Measurements from ENCODE around the gene PIEZO1. TPM values are rescaled to one million over a fixed set of nuclear protein-coding genes. Genes with fewer than 3 reads are reported as not detected.
"Not testable (repeated sequence)": the region's sequence is repeated elsewhere in the genome, so short reads cannot be mapped to it uniquely, and the experiment has no call there.

The PIEZO1 gene
- total and polyA plus RNA-seq, 2 donors (not counting 3 experiments of a cell fraction or from before 2014, with no cell fraction given), result 298 to 322 TPM

- no peak overlapping the region for H3K4me2 ChIP-seq (ENCODE audit: insufficient read depth, low read length)
- peaks cover 1% of the 10 kb centered on the region for H3K4me1 ChIP-seq (ENCODE audit: control insufficient read depth, extremely low read depth, insufficient read depth, low read length)
- no peak for TF ChIP-seq MAX (IDR thresholded peaks at IDR 0.05; ENCODE audit: insufficient read depth, insufficient read length)
- TF ChIP-seq POLR2AphosphoS5 (IDR thresholded peaks at IDR 0.05; ENCODE audit: insufficient read depth, low read depth, low read length), result no peak
- no peak for TF ChIP-seq GATA2 (IDR thresholded peaks at IDR 0.05; ENCODE audit: insufficient read depth, insufficient read length, low read depth, low read length)
- dilution Hi-C loops (cut with MboI; ENCODE audit: extremely low pct_ligation_motif_present, low sequenced_read_pairs), result no loop called here
- H3K9me3 ChIP-seq (replicated peaks; ENCODE audit: control insufficient read depth, insufficient read depth, low read length), result no peaks in the 10 kb centered on the region
- DNase-seq (ENCODE audit: low read depth, low spot score) (no peak), FAIRE-seq (peak; percentile 24)
- no peak overlapping the region for H3K4me3 ChIP-seq (replicated peaks in 1 of 3; ENCODE audit: insufficient read depth in 1 of 3, low read depth in 1 of 3, low read length in 3 of 3)
- no TSS peak for BruUV-seq (replicated peaks)
- H3K27me3 ChIP-seq (ENCODE audit: control insufficient read depth in 2 of 2, insufficient read depth in 2 of 2, low read length in 2 of 2), result peaks cover 0 to 4% of the 10 kb centered on the region in 2 experiments
- H3K9ac ChIP-seq (replicated peaks; ENCODE audit: extremely low read depth, insufficient read depth, low read length), result no peak overlapping the region
- ChIA-PET POLR2A (no interaction called here), CTCF (no interaction called here)
- no peaks in the 10 kb centered on the region for H3K9me1 ChIP-seq (replicated peaks; ENCODE audit: control insufficient read depth, extremely low read depth, insufficient read depth, low read length)
- H3K79me2 ChIP-seq (ENCODE audit: control insufficient read depth, insufficient read depth, low read length), result no peaks in the 10 kb centered on the region
- H3K36me3 ChIP-seq (ENCODE audit: control insufficient read depth in 2 of 2, extremely low read depth in 1 of 2, insufficient read depth in 2 of 2, low read length in 2 of 2), result no peaks in the 10 kb centered on the region
- peak overlapping the region; percentile 36 for H2AFZ ChIP-seq (ENCODE audit: low read depth, low read length)
- no peak overlapping the region for H3K27ac ChIP-seq (ENCODE audit: insufficient read depth, low read depth, low read length)
- no peaks in the 10 kb centered on the region for H4K20me1 ChIP-seq (replicated peaks; ENCODE audit: control insufficient read depth, extremely low read depth, insufficient read depth, low read length)
- intact Hi-C loops (cut with micrococcal nuclease), result no loop called here
These were observed 5.5 kb upstream of the PIEZO1 start for GRCh38 chr16:88790312-88791211.

GRCh38 chr16:88789594-88789993, 4.6 kb upstream of the PIEZO1 start:
- DNase-seq (ENCODE audit: low read depth, low spot score), result no peak
- H3K27me3 ChIP-seq (ENCODE audit: control insufficient read depth in 2 of 2, insufficient read depth in 2 of 2, low read length in 2 of 2), result peaks cover 0 to 4% of the 10 kb centered on the region in 2 experiments
- no peak overlapping the region for H3K27ac ChIP-seq (ENCODE audit: insufficient read depth, low read depth, low read length)
- no peak overlapping the region for H2AFZ ChIP-seq (ENCODE audit: low read depth, low read length)
- ChIA-PET POLR2A (no interaction called here), CTCF (no interaction called here)
- no peak for TF ChIP-seq GATA2 (IDR thresholded peaks at IDR 0.05; ENCODE audit: insufficient read depth, insufficient read length, low read depth, low read length)
- TF ChIP-seq CTCF (IDR thresholded peaks at IDR 0.05; ENCODE audit: extremely low read depth in 1 of 2, insufficient read depth in 1 of 2, low read depth in 1 of 2, low read length in 2 of 2), result no peak
- TF ChIP-seq EZH2 (IDR thresholded peaks at IDR 0.05; ENCODE audit: borderline replicate concordance, low read depth, low read length, severe bottlenecking), result no peak
- H3K4me2 ChIP-seq (ENCODE audit: insufficient read depth, low read length), result no peak overlapping the region
- intact Hi-C loops (cut with micrococcal nuclease) (no loop called here), dilution Hi-C loops (cut with MboI; ENCODE audit: extremely low pct_ligation_motif_present, low sequenced_read_pairs) (no loop called here)
- no peaks in the 10 kb centered on the region for H3K9me1 ChIP-seq (replicated peaks; ENCODE audit: control insufficient read depth, extremely low read depth, insufficient read depth, low read length)
- no peaks in the 10 kb centered on the region for H3K36me3 ChIP-seq (ENCODE audit: control insufficient read depth in 2 of 2, extremely low read depth in 1 of 2, insufficient read depth in 2 of 2, low read length in 2 of 2)
- H3K9me3 ChIP-seq (replicated peaks; ENCODE audit: control insufficient read depth, insufficient read depth, low read length), result no peaks in the 10 kb centered on the region
- H3K4me3 ChIP-seq (replicated peaks in 1 of 3; ENCODE audit: insufficient read depth in 1 of 3, low read depth in 1 of 3, low read length in 3 of 3), result no peak overlapping the region
- no peak for FAIRE-seq
- H4K20me1 ChIP-seq (replicated peaks; ENCODE audit: control insufficient read depth, extremely low read depth, insufficient read depth, low read length), result no peaks in the 10 kb centered on the region
- no TSS peak for BruUV-seq (replicated peaks)
- H3K4me1 ChIP-seq (ENCODE audit: control insufficient read depth, extremely low read depth, insufficient read depth, low read length), result peaks cover 2% of the 10 kb centered on the region
- H3K79me2 ChIP-seq (ENCODE audit: control insufficient read depth, insufficient read depth, low read length), result no peaks in the 10 kb centered on the region
- H3K9ac ChIP-seq (replicated peaks; ENCODE audit: extremely low read depth, insufficient read depth, low read length), result no peak overlapping the region

GRCh38 chr16:88788749-88789148, 3.7 kb upstream of the PIEZO1 start:
- CTCF ChIA-PET, result interaction anchor here (2.9 kb wide), 1 partner anchor 51 kb away, joined by 24 read pairs; no protein-coding TSS in a partner anchor
- H3K9me1 ChIP-seq (replicated peaks; ENCODE audit: control insufficient read depth, extremely low read depth, insufficient read depth, low read length); H3K4me1 ChIP-seq (ENCODE audit: control insufficient read depth, extremely low read depth, insufficient read depth, low read length); H3K79me2 ChIP-seq (ENCODE audit: control insufficient read depth, insufficient read depth, low read length); H3K9me3 ChIP-seq (replicated peaks; ENCODE audit: control insufficient read depth, insufficient read depth, low read length); dilution Hi-C loops (cut with MboI; ENCODE audit: extremely low pct_ligation_motif_present, low sequenced_read_pairs); intact Hi-C loops (cut with micrococcal nuclease); BruUV-seq (replicated peaks); FAIRE-seq; H2AFZ ChIP-seq (ENCODE audit: low read depth, low read length); H3K4me3 ChIP-seq (replicated peaks in 1 of 3; ENCODE audit: insufficient read depth in 1 of 3, low read depth in 1 of 3, low read length in 3 of 3); H3K4me2 ChIP-seq (ENCODE audit: insufficient read depth, low read length); H4K20me1 ChIP-seq (replicated peaks; ENCODE audit: control insufficient read depth, extremely low read depth, insufficient read depth, low read length); H3K27me3 ChIP-seq (ENCODE audit: control insufficient read depth in 2 of 2, insufficient read depth in 2 of 2, low read length in 2 of 2); H3K36me3 ChIP-seq (ENCODE audit: control insufficient read depth in 2 of 2, extremely low read depth in 1 of 2, insufficient read depth in 2 of 2, low read length in 2 of 2); H3K27ac ChIP-seq (ENCODE audit: insufficient read depth, low read depth, low read length); DNase-seq (ENCODE audit: low read depth, low spot score); POLR2A ChIA-PET; H3K9ac ChIP-seq (replicated peaks; ENCODE audit: extremely low read depth, insufficient read depth, low read length): not testable (repeated sequence)
